CD8-positive, alpha-beta memory T cell (primary cell): Measurements from ENCODE around the gene IER5L. TPM values are rescaled to one million over a fixed set of nuclear protein-coding genes. Genes with fewer than 3 reads are reported as not detected.
"Not testable (repeated sequence)": the region's sequence is repeated elsewhere in the genome, so short reads cannot be mapped to it uniquely, and the experiment has no call there.

Source experiments
- CTCF ChIA-PET: fragments of 350-600 bp; sonication (Branson Sonifier 250); formaldehyde crosslinking; loops from one replicate; lab custom pipeline; 2021; ENCODE audit warnings: antibody characterized with exemption; lab: Charles Lee
- POLR2A ChIA-PET: fragments of 350-600 bp; sonication (Branson Sonifier 250); formaldehyde crosslinking; loops from one replicate; lab custom pipeline; 2021; ENCODE audit warnings: antibody characterized with exemption; lab: Charles Lee
- DNase-seq, 5 donors: peaks; one replicate each; pipeline versions ENCODE4 v3.0.0 to v3.0.0-alpha.2; 2020 to 2022; ENCODE audit warnings: mixed read lengths in 1 of 5
- H3K27ac ChIP-seq: one replicate; pipeline ENCODE4 v1.7.0; 2013; ENCODE audit warnings: low read depth, mild to moderate bottlenecking, low read length, moderate library complexity
- H3K27me3 ChIP-seq: 2 replicates; pipeline ENCODE4 v1.7.0; 2013; ENCODE audit warnings: low read length, mild to moderate bottlenecking; ENCODE audit not compliant: insufficient read depth, poor library complexity, severe bottlenecking
- H3K36me3 ChIP-seq: 2 replicates; pipeline ENCODE4 v1.7.0; 2013; ENCODE audit warnings: mild to moderate bottlenecking, low read length, moderate library complexity; ENCODE audit not compliant: insufficient read depth
- H3K4me1 ChIP-seq: 2 replicates; pipeline ENCODE4 v1.7.0; 2013; ENCODE audit warnings: mild to moderate bottlenecking, low read length, moderate library complexity; ENCODE audit not compliant: insufficient read depth
- H3K4me3 ChIP-seq: 2 replicates; pipeline ENCODE4 v1.7.0; 2013; ENCODE audit warnings: mild to moderate bottlenecking, low read length
- H3K9me3 ChIP-seq: 2 replicates; pipeline ENCODE4 v1.7.0; 2013; ENCODE audit warnings: mild to moderate bottlenecking, low read length
- H3K27ac Mint-ChIP-seq, 8 donors: one replicate each; pipeline ENCODE4 v1.8.0; 2020 to 2021; ENCODE audit warnings: mixed read lengths in 8 of 8, mild to moderate bottlenecking in 6 of 8, inconsistent platforms in 3 of 8, moderate library complexity in 3 of 8
- H3K27me3 Mint-ChIP-seq, 2 donors: one replicate each; pipeline ENCODE4 v1.8.0; 2020 to 2021; ENCODE audit warnings: mixed read lengths in 2 of 2, mild to moderate bottlenecking in 1 of 2, moderate library complexity in 1 of 2
- H3K36me3 Mint-ChIP-seq, 3 donors: one replicate each; pipeline ENCODE4 v1.8.0; 2020 to 2021; ENCODE audit warnings: mixed read lengths in 3 of 3, inconsistent platforms in 1 of 3, mild to moderate bottlenecking in 1 of 3
- H3K4me1 Mint-ChIP-seq, 3 donors: one replicate each; pipeline ENCODE4 v1.8.0; 2020 to 2021; ENCODE audit warnings: mixed read lengths in 3 of 3, inconsistent platforms in 1 of 3, mild to moderate bottlenecking in 1 of 3
- H3K4me3 Mint-ChIP-seq, 7 donors: one replicate each; pipeline ENCODE4 v1.8.0; 2020 to 2021; ENCODE audit warnings: mixed read lengths in 7 of 7, mild to moderate bottlenecking in 6 of 7, moderate library complexity in 4 of 7, inconsistent platforms in 2 of 7
- H3K9me3 Mint-ChIP-seq, 5 donors: one replicate each; pipeline ENCODE4 v1.8.0; 2020 to 2022; ENCODE audit warnings: mixed read lengths in 5 of 5, mild to moderate bottlenecking in 3 of 5, moderate library complexity in 2 of 5, inconsistent platforms in 1 of 5
- polyA plus RNA-seq: library from polyadenylated mRNA; unstranded; fragments of 300-500 nt; fragmentation: Illumina TruSeq; gene quantifications from one replicate; pipeline ENCODE4 v1.2.3, GENCODE V29; 2021
- total RNA-seq, 2 experiments: library from RNA; stranded (reverse); gene quantifications; one replicate each; pipeline ENCODE4 v1.2.3, GENCODE V29; 2021

Gene IER5L
- total and polyA plus RNA-seq, 3 experiments from 2014 or later, result 0.16 to 3.0 (median 2.8) TPM

DNA sequence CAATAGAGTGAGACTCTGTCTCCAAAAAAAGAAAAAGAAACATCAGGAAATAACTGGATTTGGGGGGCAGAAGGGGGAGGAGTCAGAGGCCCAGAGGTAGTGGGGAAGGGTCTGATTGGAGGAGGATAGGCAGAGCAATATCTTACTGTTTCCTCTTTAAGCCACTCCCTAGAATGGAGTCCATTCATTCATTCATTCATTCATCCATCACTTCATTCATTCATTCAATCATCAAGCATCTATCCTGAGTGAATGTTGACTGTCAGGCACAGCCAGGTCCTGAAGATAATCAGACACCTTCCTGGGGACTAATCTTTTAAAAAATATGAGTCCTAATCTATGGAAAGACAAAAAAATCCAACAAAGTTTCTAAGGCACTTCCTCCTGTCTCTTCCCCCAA, 12.9 kb downstream of the IER5L start:
- CTCF ChIA-PET, result interaction anchor here (1.1 to 2.8 kb wide), 4 partner anchors 7 to 26 kb away, joined by 4 to 11 read pairs (median 7); no protein-coding TSS in a partner anchor

DNA sequence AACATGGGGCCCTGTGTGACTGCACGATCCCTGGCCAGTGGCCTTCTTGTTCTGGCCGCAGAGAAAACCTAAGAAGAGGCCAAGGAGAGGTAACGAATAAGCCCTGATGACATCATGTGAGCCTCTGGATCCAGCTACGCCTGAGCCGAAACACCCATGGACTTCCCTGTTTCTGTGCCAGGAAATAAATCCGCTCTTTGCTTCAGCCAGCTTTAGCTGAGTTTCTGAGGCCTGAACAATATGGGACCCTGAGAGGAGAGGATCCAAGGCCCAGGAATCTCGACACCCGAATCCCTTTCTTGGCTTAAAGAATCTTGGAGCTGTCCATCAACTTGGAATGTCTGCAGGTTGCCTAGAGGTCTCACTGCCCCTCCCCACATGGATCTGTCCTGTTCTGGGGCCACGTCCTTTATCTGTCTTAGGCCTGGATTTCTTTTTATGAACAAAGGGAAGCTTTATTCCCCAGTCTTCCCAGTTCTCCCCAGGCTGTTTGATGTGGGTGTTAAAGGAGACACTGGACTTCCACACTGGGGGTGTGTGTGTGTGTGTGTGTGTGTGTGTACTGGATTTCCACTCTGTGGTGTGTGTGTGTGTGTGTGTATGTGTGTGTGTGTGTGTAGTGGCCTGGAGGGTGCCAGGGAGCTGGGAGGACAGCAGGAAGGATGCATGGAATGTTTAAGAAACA, 13.7 kb downstream of the IER5L start:
- Mint-ChIP-seq H3K27ac (peak overlapping the region in 1 of 8 donors; percentile 74), H3K9me3 (no peaks in the 10 kb centered on the region), H3K4me3 (no peak overlapping the region), H3K27me3 (peaks cover 0 to 2% of the 10 kb centered on the region in 2 donors), H3K4me1 (peaks cover 6 to 11% (median 9%) of the 10 kb centered on the region in 3 donors), H3K36me3 (no peaks in the 10 kb centered on the region)
- H3K27me3 ChIP-seq, result no peaks in the 10 kb centered on the region
- H3K9me3 ChIP-seq, result no peaks in the 10 kb centered on the region
- H3K27ac ChIP-seq, result no peak overlapping the region
- H3K4me1 ChIP-seq, result peaks cover 11% of the 10 kb centered on the region
- no peak overlapping the region for H3K4me3 ChIP-seq
- ChIA-PET CTCF (interaction anchor here (1.3 to 2.8 kb wide), 2 partner anchors 8 to 10 kb away, joined by 4 to 11 read pairs; no protein-coding TSS in a partner anchor), POLR2A (interaction anchor here (1.0 kb wide), 1 partner anchor 462 kb away, joined by 8 read pairs; the partner anchor contains the start of gene NTMT1)
- DNase-seq, result no peak
- no peaks in the 10 kb centered on the region for H3K36me3 ChIP-seq

More for the DNA sequence above, 12.9 kb downstream of the IER5L start:
- Histone ChIP-seq H3K36me3 (no peaks in the 10 kb centered on the region), H3K27ac (no peak overlapping the region), H3K4me1 (peaks cover 11% of the 10 kb centered on the region), H3K9me3 (no peaks in the 10 kb centered on the region), H3K4me3 (no peak overlapping the region), H3K27me3 (no peaks in the 10 kb centered on the region)
- H3K36me3 Mint-ChIP-seq, result no peaks in the 10 kb centered on the region
- POLR2A ChIA-PET, result interaction anchor here (1.0 kb wide), 1 partner anchor 461 kb away, joined by 8 read pairs; the partner anchor contains the start of gene NTMT1
- H3K27ac Mint-ChIP-seq, result peak overlapping the region in 2 of 8 donors; percentile 81 to 84
- peaks cover 0 to 2% of the 10 kb centered on the region in 2 donors for H3K27me3 Mint-ChIP-seq
- H3K4me3 Mint-ChIP-seq, result no peak overlapping the region
- peaks cover 6 to 12% (median 9%) of the 10 kb centered on the region in 3 donors for H3K4me1 Mint-ChIP-seq
- DNase-seq, result no peak
- H3K9me3 Mint-ChIP-seq, result no peaks in the 10 kb centered on the region

DNA sequence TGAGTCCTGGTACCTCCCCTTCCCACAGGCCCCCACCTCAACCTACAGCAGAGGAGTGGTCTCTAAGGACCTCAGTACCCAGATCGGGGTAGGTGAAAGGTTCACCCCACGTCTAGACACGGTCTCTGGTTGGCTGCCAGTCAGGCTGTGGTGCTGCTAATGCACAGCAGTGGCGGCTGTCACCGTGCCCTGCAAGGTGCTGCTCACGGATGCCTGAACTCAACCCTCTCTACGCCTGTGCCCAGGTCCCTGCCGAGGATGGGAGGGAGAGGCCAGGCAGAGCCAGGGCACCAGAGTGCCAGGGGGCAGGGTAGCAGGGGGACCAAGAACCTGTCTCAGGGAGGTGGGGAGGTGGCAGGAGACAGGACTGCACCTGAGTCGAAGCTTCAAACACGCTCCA, 14.3 kb downstream of the IER5L start:
- Mint-ChIP-seq H3K4me3 (no peak overlapping the region), H3K27ac (no peak overlapping the region), H3K4me1 (peaks cover 6 to 11% (median 9%) of the 10 kb centered on the region in 3 donors), H3K36me3 (no peaks in the 10 kb centered on the region), H3K9me3 (no peaks in the 10 kb centered on the region), H3K27me3 (peaks cover 0 to 2% of the 10 kb centered on the region in 2 donors)
- Histone ChIP-seq H3K9me3 (no peaks in the 10 kb centered on the region), H3K27ac (no peak overlapping the region), H3K4me1 (peaks cover 11% of the 10 kb centered on the region), H3K36me3 (no peaks in the 10 kb centered on the region), H3K4me3 (no peak overlapping the region), H3K27me3 (no peaks in the 10 kb centered on the region)
- no peak for DNase-seq
- ChIA-PET POLR2A (no interaction called here), CTCF (interaction anchor here (1.3 kb wide), 1 partner anchor 9 kb away, joined by 4 read pairs; no protein-coding TSS in a partner anchor)

DNA sequence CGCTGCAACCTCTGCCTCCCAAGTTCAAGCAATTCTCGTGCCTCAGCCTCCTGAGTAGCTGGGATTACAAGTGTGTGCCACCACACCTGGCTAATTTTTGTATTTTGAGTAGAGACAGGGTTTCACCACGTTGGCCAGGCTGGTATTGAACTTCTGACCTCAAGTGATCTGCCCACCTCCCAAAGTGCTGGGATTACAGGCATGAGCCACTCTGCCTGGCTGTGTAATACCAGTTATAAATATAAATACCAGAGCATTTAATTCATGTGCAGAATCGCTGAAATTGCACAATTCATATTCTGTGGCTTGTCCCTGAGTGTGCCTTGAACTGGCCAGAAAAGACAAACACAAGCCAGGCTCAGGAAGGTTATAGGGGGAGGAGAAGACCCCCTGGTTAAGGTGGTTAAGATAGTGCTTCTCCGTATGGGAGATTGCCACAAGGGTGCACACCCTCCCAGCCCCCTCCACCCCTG, 14.8 kb downstream of the IER5L start:
- POLR2A ChIA-PET, result not testable (repeated sequence)

DNA sequence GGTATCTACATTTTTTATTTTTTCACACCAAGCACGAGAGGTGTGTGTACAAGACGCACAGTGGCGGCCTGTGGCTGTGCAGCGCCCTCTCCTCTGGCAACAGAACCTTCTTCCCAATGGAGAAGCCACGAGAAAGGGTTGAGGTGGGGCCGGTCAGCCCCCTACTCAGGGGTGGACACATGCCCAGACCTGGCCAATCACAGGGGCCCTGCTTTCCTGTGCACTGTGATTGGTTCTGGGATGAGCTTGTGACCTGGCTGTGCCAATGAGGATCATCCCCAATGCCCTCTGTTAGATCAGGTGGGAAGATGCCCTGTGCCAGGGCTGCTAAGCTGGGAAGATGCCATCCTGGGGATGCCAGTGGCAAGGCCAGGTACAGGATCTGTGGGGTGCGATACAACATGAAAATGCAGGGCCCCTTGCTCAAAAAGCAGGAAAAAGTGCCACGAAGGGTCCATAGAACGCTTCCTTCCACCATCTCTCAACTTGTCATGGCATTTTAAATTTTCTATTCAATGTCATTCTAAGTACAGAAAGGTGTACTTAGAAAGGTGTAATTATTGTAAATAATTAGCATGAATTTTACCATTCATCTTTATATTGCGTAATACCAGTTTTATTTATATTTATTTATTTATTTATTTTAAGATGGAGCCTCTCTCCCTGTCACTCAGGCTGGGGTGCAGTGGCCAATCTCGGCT, 15.4 kb downstream of the IER5L start:
- ChIA-PET POLR2A (no interaction called here), CTCF (interaction anchor here (1.2 kb wide), 1 partner anchor 9 kb away, joined by 4 read pairs; no protein-coding TSS in a partner anchor)
- no peak overlapping the region for H3K27ac ChIP-seq
- peaks cover 11% of the 10 kb centered on the region for H3K4me1 ChIP-seq
- H3K4me3 ChIP-seq, result no peak overlapping the region
- Mint-ChIP-seq H3K4me1 (peaks cover 6 to 8% (median 7%) of the 10 kb centered on the region in 3 donors), H3K27ac (peak overlapping the region in 1 of 8 donors; percentile 50), H3K27me3 (peaks cover 0 to 2% of the 10 kb centered on the region in 2 donors), H3K36me3 (no peaks in the 10 kb centered on the region), H3K4me3 (no peak overlapping the region), H3K9me3 (no peaks in the 10 kb centered on the region)
- H3K27me3 ChIP-seq, result no peaks in the 10 kb centered on the region
- no peaks in the 10 kb centered on the region for H3K36me3 ChIP-seq
- H3K9me3 ChIP-seq, result no peaks in the 10 kb centered on the region
- DNase-seq, result no peak

More for the DNA sequence above, 14.8 kb downstream of the IER5L start:
- H3K27me3 ChIP-seq, H3K4me3 Mint-ChIP-seq, H3K36me3 ChIP-seq, H3K27me3 Mint-ChIP-seq, DNase-seq, H3K27ac Mint-ChIP-seq, H3K27ac ChIP-seq, H3K9me3 ChIP-seq, H3K36me3 Mint-ChIP-seq, H3K9me3 Mint-ChIP-seq, H3K4me3 ChIP-seq, CTCF ChIA-PET: not testable (repeated sequence)
- H3K4me1 Mint-ChIP-seq, result peaks cover 6 to 11% (median 9%) of the 10 kb centered on the region in 3 donors
- peaks cover 11% of the 10 kb centered on the region for H3K4me1 ChIP-seq

DNA sequence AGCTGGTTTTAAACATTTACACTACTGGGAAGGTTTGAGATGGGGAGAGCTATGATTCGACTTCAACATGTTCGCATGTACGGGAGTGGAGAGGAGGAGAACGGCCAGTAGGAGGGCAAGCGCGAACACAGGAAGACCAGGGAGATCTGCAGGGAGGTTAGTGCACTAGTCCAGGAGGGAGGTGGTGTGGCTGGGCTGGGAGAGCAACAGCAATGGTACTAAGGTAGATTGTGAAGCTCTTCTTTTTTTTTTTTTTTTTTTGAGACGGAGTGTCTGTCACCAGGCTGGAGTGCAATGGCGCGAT, 16.6 kb downstream of the IER5L start:
- DNase-seq, result no peak
- ChIA-PET CTCF (interaction anchor here (0.6 to 1.2 kb wide), 4 partner anchors 11 to 359 kb away, joined by 3 to 4 read pairs (median 3); no protein-coding TSS in a partner anchor), POLR2A (no interaction called here)
- no peak overlapping the region for H3K4me3 Mint-ChIP-seq
- no peaks in the 10 kb centered on the region for H3K9me3 ChIP-seq
- H3K9me3 Mint-ChIP-seq, result no peaks in the 10 kb centered on the region
- H3K4me1 ChIP-seq, result peaks cover 2% of the 10 kb centered on the region
- H3K4me1 Mint-ChIP-seq, result no peaks in the 10 kb centered on the region
- no peaks in the 10 kb centered on the region for H3K36me3 Mint-ChIP-seq
- H3K27me3 Mint-ChIP-seq, result no peaks in the 10 kb centered on the region
- H3K27ac Mint-ChIP-seq, result no peak overlapping the region
- H3K36me3 ChIP-seq, result no peaks in the 10 kb centered on the region
- H3K27ac ChIP-seq, result no peak overlapping the region
- no peak overlapping the region for H3K4me3 ChIP-seq
- no peaks in the 10 kb centered on the region for H3K27me3 ChIP-seq

DNA sequence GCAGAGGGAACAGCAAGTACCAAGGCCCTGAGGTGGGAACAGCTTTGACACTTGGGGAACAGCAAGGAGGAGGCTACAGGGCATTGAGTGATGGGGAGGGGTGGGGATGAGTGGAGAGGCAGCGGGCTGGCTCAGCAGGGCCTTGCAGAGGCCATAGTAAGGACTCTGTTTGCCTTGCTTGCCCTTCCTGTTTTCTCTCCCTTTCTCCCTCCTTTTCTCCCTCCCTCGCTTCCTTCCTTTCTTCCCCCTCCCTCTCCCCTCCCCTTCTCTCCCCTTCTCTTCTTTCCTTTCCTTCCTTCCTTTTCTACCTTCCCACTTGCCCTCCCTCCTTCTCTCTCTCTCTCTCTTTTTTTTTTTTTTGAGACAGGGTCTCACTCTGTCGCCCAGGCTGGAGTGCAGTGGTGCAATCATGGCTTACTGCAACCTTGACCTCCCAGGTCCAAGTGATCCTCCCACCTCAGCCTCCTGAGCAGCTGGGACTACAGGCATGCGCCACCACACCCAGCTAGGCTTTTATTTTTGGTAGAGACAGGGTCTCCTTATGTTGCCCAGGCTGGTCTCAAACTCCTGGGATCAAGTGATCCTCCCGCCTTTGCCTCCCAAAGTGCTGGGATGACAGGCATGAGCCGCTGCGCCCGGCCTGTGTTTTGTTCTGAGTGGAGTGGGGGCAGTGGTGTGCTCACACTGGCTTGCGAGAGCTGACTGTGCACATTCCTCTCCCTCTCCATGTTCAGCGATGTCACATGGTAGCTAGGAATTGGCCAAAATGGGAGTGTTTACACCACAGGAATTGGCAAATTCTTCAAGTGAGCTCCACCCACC, 17.1 kb downstream of the IER5L start:
- Mint-ChIP-seq H3K36me3 (no peaks in the 10 kb centered on the region), H3K4me1 (no peaks in the 10 kb centered on the region), H3K4me3 (no peak overlapping the region), H3K9me3 (no peaks in the 10 kb centered on the region), H3K27ac (peak overlapping the region in 1 of 8 donors; percentile 37), H3K27me3 (no peaks in the 10 kb centered on the region)
- Histone ChIP-seq H3K4me3 (no peak overlapping the region), H3K9me3 (no peaks in the 10 kb centered on the region), H3K27me3 (no peaks in the 10 kb centered on the region), H3K4me1 (no peaks in the 10 kb centered on the region), H3K27ac (no peak overlapping the region), H3K36me3 (no peaks in the 10 kb centered on the region)
- ChIA-PET CTCF (interaction anchor here (0.6 to 0.9 kb wide), 3 partner anchors 18 to 359 kb away, joined by 3 read pairs; no protein-coding TSS in a partner anchor), POLR2A (no interaction called here)
- DNase-seq, result no peak
